Measurements from ENCODE around the gene MAPK11. TPM values are rescaled to one million over a fixed set of nuclear protein-coding genes. Genes with fewer than 3 reads are reported as not detected.

The MAPK11 gene
- total RNA-seq, 1 donor from 2014 or later, result 131 TPM

- peaks cover 4% of the 10 kb centered on the region for H3K4me1 Mint-ChIP-seq (ENCODE audit: low read depth, unreplicated experiment)
- no peak for TF ChIP-seq CTCF (IDR thresholded peaks at IDR 0.05; ENCODE audit: partially characterized antibody, unreplicated experiment)
- no peak overlapping the region for H3K27ac Mint-ChIP-seq (ENCODE audit: unreplicated experiment)
- peak overlapping the region; percentile 95 for H3K4me3 Mint-ChIP-seq (ENCODE audit: unreplicated experiment)
- DNase-seq, result no peak
- H3K36me3 Mint-ChIP-seq (ENCODE audit: unreplicated experiment), result no peaks in the 10 kb centered on the region
- H3K9me3 Mint-ChIP-seq (ENCODE audit: unreplicated experiment), result peaks cover 8% of the 10 kb centered on the region
- peaks cover 3% of the 10 kb centered on the region for H3K27me3 Mint-ChIP-seq (ENCODE audit: unreplicated experiment)
Observed at GRCh38 chr22:50243685-50244419, 26.3 kb downstream of the MAPK11 start.

GRCh38 chr22:50242406-50242949 is 27.7 kb downstream of the MAPK11 start:
- no peak for TF ChIP-seq CTCF (IDR thresholded peaks at IDR 0.05; ENCODE audit: partially characterized antibody, unreplicated experiment)
- H3K4me3 Mint-ChIP-seq (ENCODE audit: unreplicated experiment), result peak overlapping the region; percentile 95
- H3K27ac Mint-ChIP-seq (ENCODE audit: unreplicated experiment), result peak overlapping the region; percentile 33
- no peaks in the 10 kb centered on the region for H3K36me3 Mint-ChIP-seq (ENCODE audit: unreplicated experiment)
- DNase-seq, result no peak
- H3K4me1 Mint-ChIP-seq (ENCODE audit: low read depth, unreplicated experiment), result peaks cover 4% of the 10 kb centered on the region
- peaks cover 5% of the 10 kb centered on the region for H3K27me3 Mint-ChIP-seq (ENCODE audit: unreplicated experiment)
- peaks cover 11% of the 10 kb centered on the region for H3K9me3 Mint-ChIP-seq (ENCODE audit: unreplicated experiment)

GRCh38 chr22:50238755-50239154 is 31.4 kb downstream of the MAPK11 start:
- H3K4me3 Mint-ChIP-seq (ENCODE audit: unreplicated experiment), result no peak overlapping the region
- H3K36me3 Mint-ChIP-seq (ENCODE audit: unreplicated experiment), result no peaks in the 10 kb centered on the region
- peaks cover 10% of the 10 kb centered on the region for H3K27me3 Mint-ChIP-seq (ENCODE audit: unreplicated experiment)

DNA sequence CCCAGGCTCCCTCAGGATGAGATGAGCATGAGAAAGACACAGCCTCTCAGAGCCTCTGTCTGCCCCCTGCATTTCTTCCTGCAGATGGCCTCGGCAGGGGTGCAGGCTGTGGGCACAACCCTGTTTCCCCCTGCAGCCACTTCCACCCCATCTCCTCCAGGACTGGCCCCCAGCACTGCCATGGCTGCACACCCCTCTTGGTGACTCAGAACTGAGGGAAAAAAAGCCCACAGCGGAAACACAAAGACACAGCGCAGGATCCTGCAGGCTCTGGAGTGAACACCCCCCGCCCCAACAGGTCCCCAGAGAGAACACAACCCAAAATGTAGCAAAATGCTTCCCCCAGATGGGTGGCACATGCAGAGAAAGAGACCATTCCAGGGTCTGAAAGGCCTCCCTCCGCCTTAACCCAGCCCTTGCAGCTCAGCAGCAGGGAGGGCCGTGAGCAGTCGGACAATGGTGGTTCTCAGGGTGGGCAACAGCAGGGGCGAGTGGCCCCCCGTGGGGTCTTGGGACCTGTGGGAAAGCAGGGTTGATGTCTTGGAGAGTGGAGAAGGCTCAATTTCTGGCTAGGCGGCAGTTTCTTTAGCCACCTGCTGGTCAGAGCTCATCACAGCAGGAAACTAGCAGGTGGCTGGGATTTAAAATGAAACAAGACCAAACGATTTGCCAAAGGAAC is 33.3 kb downstream of the MAPK11 start:
- peaks cover 10% of the 10 kb centered on the region for H3K27me3 Mint-ChIP-seq (ENCODE audit: unreplicated experiment)
- no peaks in the 10 kb centered on the region for H3K36me3 Mint-ChIP-seq (ENCODE audit: unreplicated experiment)
- TF ChIP-seq CTCF (IDR thresholded peaks at IDR 0.05; ENCODE audit: partially characterized antibody, unreplicated experiment), result peak; percentile 81
- peaks cover 2% of the 10 kb centered on the region for H3K4me1 Mint-ChIP-seq (ENCODE audit: low read depth, unreplicated experiment)
- peak; percentile 54 for DNase-seq
- peaks cover 3% of the 10 kb centered on the region for H3K9me3 Mint-ChIP-seq (ENCODE audit: unreplicated experiment)
- no peak overlapping the region for H3K27ac Mint-ChIP-seq (ENCODE audit: unreplicated experiment)
- H3K4me3 Mint-ChIP-seq (ENCODE audit: unreplicated experiment), result no peak overlapping the region

More at GRCh38 chr22:50238755-50239154, 31.4 kb downstream of the MAPK11 start:
- TF ChIP-seq CTCF (IDR thresholded peaks at IDR 0.05; ENCODE audit: partially characterized antibody, unreplicated experiment), result no peak
- no peak for DNase-seq
- peaks cover 2% of the 10 kb centered on the region for H3K4me1 Mint-ChIP-seq (ENCODE audit: low read depth, unreplicated experiment)
- peaks cover 4% of the 10 kb centered on the region for H3K9me3 Mint-ChIP-seq (ENCODE audit: unreplicated experiment)
- no peak overlapping the region for H3K27ac Mint-ChIP-seq (ENCODE audit: unreplicated experiment)

- Mint-ChIP-seq H3K4me1 (ENCODE audit: low read depth, unreplicated experiment) (peaks cover 1% of the 10 kb centered on the region), H3K9me3 (ENCODE audit: unreplicated experiment) (peaks cover 7% of the 10 kb centered on the region), H3K4me3 (ENCODE audit: unreplicated experiment) (no peak overlapping the region), H3K27me3 (ENCODE audit: unreplicated experiment) (peaks cover 12% of the 10 kb centered on the region), H3K36me3 (ENCODE audit: unreplicated experiment) (no peaks in the 10 kb centered on the region), H3K27ac (ENCODE audit: unreplicated experiment) (no peak overlapping the region)
- no peak for TF ChIP-seq CTCF (IDR thresholded peaks at IDR 0.05; ENCODE audit: partially characterized antibody, unreplicated experiment)
- no peak for DNase-seq
Observed at GRCh38 chr22:50233223-50233622, 37.0 kb downstream of the MAPK11 start.

Data from glutamatergic neuron (in vitro differentiated cells).